ENCODE data around the gene NEMP2.
"Not testable (repeated sequence)": the region's sequence is repeated elsewhere in the genome, so short reads cannot be mapped to it uniquely, and the experiment has no call there.

Gene NEMP2

GRCh38 chr2:190526105-190526750 lies 8.3 kb downstream of the NEMP2 start:
- DNase-seq (ENCODE audit: low read depth), result no peak

GRCh38 chr2:190524928-190525327 lies 9.6 kb downstream of the NEMP2 start:
- DNase-seq (ENCODE audit: low read depth), result no peak

- no peak for DNase-seq (ENCODE audit: low read depth)
Observed at GRCh38 chr2:190519975-190520767, 14.4 kb downstream of the NEMP2 start.

GRCh38 chr2:190517468-190517867 lies 17.1 kb downstream of the NEMP2 start:
- DNase-seq (ENCODE audit: low read depth), result no peak

- DNase-seq (ENCODE audit: low read depth), result no peak
Observed at GRCh38 chr2:190515687-190516086, 18.8 kb downstream of the NEMP2 start.

- DNase-seq (ENCODE audit: low read depth), result no peak
Observed at GRCh38 chr2:190514676-190515075, 19.8 kb downstream of the NEMP2 start.

- no peak for DNase-seq (ENCODE audit: low read depth)
Observed at GRCh38 chr2:190513877-190514276, 20.6 kb downstream of the NEMP2 start.

- no peak for DNase-seq (ENCODE audit: low read depth)
Observed at GRCh38 chr2:190512539-190513095, 21.9 kb downstream of the NEMP2 start.

- no peak for DNase-seq (ENCODE audit: low read depth)
Observed at GRCh38 chr2:190511104-190511503, 23.4 kb downstream of the NEMP2 start.

- DNase-seq (ENCODE audit: low read depth), result not testable (repeated sequence)
Observed at GRCh38 chr2:190509895-190510294, 24.6 kb downstream of the NEMP2 start.

GRCh38 chr2:190507135-190507534 lies 27.4 kb downstream of the NEMP2 start:
- DNase-seq (ENCODE audit: low read depth), result no peak

- no peak for DNase-seq (ENCODE audit: low read depth)
Observed at GRCh38 chr2:190506666-190507065, 27.9 kb downstream of the NEMP2 start.

GRCh38 chr2:190505696-190506095 lies 28.8 kb downstream of the NEMP2 start:
- no peak for DNase-seq (ENCODE audit: low read depth)

GRCh38 chr2:190504912-190505311 lies 29.6 kb downstream of the NEMP2 start:
- DNase-seq (ENCODE audit: low read depth), result no peak

- DNase-seq (ENCODE audit: low read depth), result no peak
Observed at GRCh38 chr2:190503088-190503487, 31.4 kb downstream of the NEMP2 start.

GRCh38 chr2:190501702-190502407 lies 32.7 kb downstream of the NEMP2 start:
- DNase-seq (ENCODE audit: low read depth), result no peak

GRCh38 chr2:190501231-190501630 lies 33.3 kb downstream of the NEMP2 start:
- DNase-seq (ENCODE audit: low read depth), result no peak

- DNase-seq (ENCODE audit: low read depth), result no peak
Observed at GRCh38 chr2:190500054-190500502, 34.4 kb downstream of the NEMP2 start.

- no peak for DNase-seq (ENCODE audit: low read depth)
Observed at GRCh38 chr2:190499273-190499672, 35.2 kb downstream of the NEMP2 start.

GRCh38 chr2:190497428-190497827 lies 37.1 kb downstream of the NEMP2 start:
- no peak for DNase-seq (ENCODE audit: low read depth)

GRCh38 chr2:190494600-190495227 lies 39.8 kb downstream of the NEMP2 start:
- DNase-seq (ENCODE audit: low read depth), result not testable (repeated sequence)

- no peak for DNase-seq (ENCODE audit: low read depth)
Observed at GRCh38 chr2:190493095-190493494, 41.4 kb downstream of the NEMP2 start.

Measured in activated T-cell treated with anti-CD3 and anti-CD28 coated beads for 24 hours (primary cell).